Renal cortex interstitium (tissue), 11 donors: ENCODE results near the gene METTL25. TPM values are rescaled to one million over a fixed set of nuclear protein-coding genes. Genes with fewer than 3 reads are reported as not detected.

Source experiments
- DNase-seq, 11 donors: peaks; one replicate each; pipeline ENCODE4 v3.0.0-alpha.2; 2013; ENCODE audit warnings: low read depth in 9 of 11, low spot score in 4 of 11; ENCODE audit errors: extremely low read depth in 1 of 11
- polyA plus RNA-seq, 3 donors: library from polyadenylated mRNA; unstranded; fragments of 120-200 nt; gene quantifications; one replicate each; pipeline ENCODE4 v1.2.1, GENCODE V29; 2013; ENCODE audit not compliant: insufficient read length in 3 of 3

METTL25 gene
- polyA plus RNA-seq, 3 donors, result 14.3 to 18.7 (median 18.2) TPM

DNA sequence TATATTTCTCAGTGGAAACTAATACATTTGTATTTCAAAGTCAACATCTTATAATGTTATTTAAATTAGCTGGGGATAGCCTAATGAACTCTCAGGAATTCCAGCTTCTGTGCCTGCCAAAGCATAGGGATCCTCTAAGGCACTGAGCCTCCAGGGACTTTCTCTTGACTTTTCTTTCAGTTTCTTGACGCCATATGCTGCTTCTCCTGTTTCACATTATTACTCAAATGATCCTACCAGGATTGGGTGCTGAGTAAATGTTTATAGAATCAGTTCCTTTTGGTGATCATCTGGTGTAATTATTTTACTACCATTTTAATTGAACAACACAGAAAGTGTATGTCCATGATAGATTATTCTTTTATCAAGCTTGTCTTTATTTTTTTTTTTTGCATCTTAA lies 7.9 kb downstream of the METTL25 start:
- no peak for DNase-seq

DNA sequence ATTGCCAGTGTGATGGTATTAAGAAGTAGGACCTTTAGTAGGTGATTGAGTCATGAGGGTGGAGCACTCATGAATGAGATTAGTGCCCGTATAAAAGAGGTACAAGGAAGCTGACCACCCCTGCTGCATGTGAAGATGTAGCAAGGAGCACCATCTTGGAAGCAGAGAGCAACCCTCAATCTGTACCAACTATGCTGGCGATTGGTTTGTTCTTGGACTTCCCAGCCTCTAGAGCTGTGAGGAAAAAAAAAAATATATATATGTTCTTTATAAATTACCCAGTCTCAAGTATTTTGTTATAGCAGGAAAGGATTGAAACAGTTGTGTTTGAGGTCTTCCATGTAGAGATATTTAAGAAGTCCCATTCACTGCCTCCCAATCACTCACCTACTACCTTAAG lies 16.9 kb downstream of the METTL25 start:
- DNase-seq, result no peak

DNA sequence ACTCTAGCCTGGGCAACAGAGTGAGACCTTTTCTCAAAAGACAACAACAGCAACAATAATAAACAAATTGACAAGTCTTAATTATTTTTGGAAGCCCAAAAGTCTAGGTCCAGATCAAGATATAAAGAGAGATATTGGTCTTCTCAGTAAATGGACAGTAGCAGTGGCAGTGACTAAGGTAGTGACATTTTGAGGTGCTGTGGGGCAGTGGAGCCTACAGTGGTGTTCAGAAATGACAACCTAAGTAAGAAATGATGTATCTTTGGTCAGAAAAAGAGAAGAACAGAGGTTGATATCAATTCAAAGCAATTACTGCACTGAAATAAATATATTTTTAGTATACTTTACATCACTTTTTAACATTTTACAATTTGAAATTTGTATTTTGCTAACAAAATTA lies 20.7 kb downstream of the METTL25 start:
- no peak for DNase-seq

DNA sequence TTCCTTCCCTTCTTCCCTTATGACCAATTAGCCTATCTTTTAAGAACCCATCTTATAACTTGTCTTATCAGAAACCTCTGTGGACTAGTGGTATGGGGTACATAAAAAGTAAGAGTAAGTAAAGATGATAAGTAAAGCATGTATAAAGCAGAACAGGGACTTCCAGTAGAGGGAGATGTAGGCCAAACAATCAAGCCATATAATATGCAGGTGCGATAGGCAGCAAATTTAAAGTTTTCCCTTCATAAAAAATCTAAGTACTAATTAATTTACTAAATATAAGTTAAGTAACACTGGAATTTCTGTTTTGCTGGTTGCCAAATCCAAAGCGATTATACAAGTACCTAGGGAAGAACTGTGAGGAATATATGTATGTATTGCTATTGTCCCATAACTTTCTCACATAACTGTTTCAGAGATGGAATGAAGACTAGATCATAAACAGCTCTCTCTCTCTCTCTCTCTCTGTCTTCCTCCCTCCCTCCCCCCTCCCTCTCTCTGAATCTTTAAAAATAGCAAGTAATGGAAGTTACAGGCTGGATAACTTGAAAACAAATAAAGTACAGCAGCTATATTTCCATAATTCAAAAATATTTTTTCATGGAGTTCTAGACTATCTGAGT lies 25.7 kb downstream of the METTL25 start:
- peak in 7 of 11 donors; percentile 3 to 13 (median 8) for DNase-seq

DNA sequence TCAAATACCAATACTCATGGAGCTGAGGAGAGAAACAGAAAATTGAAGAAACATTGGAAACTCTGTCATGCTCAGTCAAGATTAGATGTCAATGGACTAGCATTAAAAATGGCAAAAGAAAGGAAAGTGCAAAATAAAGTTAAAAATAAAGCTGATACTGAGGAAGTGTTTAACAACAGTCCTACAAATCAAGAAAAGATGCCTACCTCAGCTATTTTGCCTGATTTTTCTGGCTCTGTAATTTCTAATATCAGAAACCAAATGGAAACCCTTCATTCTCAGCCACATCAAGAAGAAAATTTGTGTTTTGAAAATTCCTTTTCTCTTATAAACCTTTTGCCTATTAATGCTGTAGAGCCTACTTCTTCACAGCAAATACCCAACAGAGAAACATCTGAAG lies 40.5 kb downstream of the METTL25 start:
- no peak for DNase-seq

DNA sequence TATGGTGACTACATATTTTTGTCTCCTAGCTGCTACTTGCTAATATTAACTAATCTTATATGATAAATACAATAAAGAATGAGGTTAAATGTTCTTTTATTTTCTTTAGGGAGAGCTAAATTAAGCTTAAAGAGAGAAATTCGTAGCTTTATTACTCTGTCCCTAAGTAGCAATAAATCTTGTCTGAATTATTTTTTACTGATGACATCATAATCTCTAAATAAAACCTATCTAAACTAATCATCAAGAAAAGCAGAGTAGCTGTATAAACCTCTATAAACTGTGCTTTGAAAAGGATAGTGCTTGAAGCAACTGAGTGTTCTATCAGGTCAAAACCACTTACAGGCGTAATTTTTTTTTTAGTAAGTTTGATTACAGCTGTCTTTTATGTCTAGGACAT lies 42.5 kb downstream of the METTL25 start:
- no peak for DNase-seq

DNA sequence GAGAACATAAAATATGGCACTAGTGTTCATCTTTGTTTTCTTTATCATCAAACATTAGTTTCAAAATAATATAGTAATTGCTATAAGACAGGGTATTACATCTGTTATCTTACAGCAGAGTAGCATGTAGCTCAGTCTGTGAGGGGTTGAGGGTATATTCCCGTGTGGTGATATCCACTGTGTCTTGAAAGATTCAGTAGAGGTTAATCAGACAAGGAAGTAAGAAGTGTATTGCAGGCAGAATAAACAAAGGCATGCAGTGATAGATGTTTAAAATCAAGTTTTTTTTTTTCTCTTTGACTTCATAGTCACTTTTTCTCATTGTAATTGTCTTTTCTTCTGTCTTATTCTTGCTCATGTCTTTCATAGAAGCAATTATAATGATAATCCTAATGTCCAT lies 48.3 kb downstream of the METTL25 start:
- DNase-seq, result no peak

DNA sequence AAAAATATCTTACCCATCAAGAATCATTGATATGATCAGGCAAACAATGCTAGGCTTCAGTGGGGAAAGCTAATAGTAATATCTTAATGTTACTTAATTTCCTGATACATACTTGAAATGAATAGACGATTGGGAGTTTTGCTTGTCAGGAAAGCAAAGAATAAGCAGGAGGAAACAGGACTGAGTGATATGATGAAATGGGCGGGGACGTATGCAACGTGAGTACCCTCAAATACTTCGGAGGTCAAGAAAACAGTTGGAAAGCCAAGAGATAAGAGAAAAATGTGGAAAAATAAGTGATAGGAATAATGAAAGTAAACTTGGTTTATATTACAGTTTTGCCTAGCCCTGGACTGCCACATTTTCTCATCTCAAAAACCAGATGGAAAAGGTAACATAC lies 49.2 kb downstream of the METTL25 start:
- no peak for DNase-seq

DNA sequence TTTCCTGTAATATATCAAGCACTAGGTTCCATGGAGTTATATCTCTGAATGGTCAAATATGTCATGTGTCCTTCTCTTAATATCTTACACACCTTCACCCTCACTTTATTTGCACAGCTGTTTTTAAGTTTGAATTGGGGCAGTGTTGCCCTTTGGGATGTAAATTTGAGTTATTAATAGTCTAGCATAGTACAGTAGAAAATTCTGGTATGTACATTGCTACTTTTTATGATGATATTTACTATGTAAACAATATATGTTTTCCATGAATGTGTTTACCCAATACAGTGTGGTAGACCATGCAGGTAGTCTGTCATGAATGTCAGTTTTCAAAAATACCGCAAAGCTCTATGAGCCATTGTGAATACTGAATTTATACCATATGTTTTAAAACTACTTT lies 50.5 kb downstream of the METTL25 start:
- DNase-seq, result no peak

DNA sequence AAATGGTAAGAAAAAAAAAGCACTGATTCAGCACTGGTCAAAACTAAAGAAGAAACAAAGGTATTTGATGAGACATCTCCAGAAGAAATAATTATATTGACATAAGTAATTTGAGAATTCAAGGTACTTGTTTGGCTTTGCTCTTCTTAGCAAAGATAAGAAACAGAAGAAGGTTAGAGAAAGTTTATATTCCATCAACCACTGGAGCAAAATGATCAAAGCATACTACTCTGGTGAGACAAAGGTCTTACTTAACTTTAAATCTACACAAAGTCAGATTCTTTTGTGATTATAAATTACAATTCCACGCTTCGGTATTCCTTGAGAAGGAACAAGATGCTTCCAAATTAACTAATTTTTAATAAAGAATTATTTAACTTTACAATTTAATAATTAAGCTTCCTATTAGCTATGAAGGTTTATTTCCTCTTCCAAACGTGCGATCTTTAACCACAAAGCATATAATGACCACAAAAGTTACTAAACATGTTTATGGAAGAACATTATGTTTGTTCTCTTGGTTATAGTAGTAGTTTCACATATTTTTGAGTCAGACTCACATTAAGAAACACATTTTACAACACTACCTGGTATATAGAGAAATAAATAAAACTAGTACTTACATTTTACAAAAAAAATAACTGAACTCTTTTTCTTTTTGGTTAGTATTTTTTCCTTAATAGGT lies 53.4 kb downstream of the METTL25 start:
- DNase-seq, result no peak

DNA sequence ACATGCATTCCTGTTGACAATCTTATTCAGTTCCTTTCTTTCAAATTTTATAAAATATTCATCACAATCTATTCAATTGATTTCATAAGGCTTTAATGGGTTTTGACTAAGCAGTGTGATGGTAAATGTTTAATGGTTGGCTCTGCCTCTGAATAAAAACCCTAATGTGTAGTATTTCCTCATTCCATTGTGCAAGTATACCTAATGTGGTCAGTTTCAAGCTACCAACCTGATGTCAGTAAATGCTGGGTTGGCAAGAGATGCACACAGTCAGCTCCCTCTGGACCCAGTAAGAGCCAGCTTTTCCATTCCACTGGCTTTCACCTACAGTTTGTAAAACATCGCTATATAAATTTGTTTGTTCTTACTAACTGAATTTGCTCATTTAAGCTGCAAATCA lies 53.9 kb downstream of the METTL25 start:
- no peak for DNase-seq

DNA sequence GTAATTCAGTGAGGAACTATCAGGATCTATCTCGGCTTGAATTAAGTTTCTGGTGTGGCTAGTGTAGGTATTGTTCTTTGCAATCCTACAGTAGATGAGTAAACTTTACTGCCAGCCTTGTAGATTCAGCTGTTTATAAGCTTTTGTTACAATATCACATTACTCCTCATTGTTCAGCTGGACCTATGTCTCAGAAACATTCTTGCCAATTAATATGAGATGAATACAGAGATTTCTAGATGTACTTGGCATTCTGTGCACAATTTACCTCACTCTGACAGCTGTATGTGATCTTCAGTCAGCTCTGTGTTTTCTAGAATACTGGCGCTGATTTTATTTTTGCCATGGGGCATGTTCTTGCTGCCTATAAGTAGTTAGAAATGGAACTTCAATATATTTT lies 55.7 kb downstream of the METTL25 start:
- no peak for DNase-seq

DNA sequence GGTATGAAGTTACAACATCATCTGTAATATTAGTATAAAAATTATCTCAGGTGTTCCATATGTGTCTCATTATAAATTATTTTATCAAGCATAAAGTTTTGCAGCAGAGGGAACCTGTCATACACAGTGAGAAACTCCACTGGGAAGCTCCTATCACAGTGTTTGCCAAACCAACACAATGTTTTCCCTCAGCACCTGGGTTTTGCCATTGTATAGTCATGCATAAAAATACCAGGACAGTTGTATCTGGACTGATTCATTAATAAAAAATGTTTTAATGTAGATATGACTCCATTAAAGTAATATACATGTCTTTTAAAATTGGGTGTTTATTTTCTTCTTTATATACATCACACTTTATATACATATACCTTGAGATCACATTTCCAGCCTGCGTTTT lies 56.6 kb downstream of the METTL25 start:
- DNase-seq, result no peak

DNA sequence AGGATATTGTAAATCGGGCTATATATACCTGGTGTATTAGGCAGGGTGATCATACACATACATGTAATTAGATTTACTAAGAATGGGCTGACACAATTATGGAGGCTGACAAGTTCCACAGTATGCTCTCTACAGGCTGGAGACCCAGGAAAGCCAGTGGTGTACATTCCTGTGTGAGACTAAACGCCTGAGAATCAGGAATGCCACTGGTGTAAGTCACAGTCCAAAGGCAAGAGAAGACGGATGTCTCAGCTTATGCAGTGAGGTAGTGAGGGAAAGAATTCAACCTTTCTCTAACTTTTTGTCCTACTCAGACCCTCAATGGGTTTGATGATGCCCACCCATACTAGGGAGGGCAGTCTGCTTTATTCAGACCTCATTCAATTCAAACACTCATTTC lies 57.1 kb downstream of the METTL25 start:
- DNase-seq, result no peak

DNA sequence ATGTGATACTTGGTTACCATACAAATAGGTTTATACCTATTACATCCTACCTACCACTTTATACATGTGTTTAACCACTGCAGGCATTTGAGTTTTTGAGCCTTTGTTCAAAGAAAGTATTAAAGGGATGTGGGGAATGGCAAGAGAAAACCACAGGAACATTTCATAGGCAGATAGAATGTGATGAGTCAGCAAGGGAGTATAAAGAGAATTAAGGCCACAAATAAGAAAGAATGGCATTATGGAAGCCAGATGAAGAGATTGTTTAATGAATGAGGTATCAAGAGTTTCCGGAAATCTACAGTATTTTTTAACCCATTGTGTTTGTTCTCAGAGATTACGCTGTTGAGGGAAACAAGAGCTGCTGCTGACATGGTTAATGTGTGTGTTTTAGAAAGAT lies 66.9 kb downstream of the METTL25 start:
- no peak for DNase-seq

DNA sequence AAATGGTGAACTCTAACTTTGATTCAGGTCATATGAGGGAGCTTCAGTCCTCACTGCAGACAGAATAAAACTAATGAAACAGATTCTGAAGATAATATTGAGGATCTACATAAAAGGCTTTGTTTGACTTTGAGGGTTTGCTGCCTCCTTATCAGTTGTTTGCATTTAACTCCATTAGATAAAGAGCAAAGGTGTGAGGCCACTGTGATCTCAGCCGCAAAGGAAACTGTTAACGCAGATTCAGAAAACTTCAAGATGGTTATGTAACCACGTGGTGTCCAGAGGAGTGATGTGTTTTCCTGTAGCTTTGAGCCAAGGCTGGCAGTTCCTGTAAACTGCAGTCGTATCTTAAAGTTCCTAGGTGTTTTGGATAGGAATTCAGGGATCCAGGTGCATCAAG lies 67.8 kb downstream of the METTL25 start:
- no peak for DNase-seq

DNA sequence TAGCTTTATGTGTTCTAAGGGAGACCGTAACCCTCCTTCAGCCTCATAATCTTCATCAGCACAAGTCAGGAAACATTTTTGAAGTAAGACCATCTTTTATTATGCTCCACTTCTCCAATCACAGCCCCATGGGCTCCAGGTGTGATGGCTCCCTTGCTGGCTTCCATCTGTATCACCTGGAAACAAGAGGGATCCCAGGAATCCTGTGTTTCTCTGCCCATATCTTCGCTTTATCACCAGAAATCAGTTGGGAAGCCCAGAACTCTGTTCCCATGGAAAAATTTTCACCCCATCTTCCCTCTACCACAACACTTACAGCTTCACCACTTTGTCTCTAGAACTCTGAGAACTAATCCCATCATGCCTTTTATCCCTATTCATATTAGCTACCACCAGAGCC lies 68.3 kb downstream of the METTL25 start:
- DNase-seq, result no peak

DNA sequence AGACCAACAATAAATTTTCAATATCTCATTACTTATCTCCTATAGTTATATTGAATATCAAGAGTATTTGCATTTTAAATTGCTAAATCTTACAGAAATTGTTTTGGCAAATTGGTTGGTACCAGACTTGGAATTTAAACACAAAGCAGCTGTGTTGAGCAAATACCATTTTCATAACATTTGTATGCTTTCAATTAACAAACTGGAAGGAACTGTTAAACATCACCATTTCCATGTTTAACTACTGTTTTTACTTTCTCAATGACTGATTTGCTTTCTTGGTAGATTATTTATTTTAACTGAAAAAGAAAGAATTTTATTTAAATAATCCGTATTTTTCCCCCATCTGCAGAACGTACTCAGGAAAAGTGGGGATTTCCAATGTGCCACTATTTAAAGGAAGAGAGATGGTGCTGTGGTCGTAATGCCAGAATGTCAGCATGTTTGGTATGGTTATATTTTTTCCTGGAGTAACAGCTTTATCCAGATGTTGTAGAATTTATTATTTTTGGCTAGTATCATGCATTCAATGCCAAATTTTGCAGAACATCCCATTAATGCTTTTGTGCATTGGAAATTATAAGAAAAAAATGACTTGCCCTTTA lies 72.3 kb downstream of the METTL25 start:
- no peak for DNase-seq

DNA sequence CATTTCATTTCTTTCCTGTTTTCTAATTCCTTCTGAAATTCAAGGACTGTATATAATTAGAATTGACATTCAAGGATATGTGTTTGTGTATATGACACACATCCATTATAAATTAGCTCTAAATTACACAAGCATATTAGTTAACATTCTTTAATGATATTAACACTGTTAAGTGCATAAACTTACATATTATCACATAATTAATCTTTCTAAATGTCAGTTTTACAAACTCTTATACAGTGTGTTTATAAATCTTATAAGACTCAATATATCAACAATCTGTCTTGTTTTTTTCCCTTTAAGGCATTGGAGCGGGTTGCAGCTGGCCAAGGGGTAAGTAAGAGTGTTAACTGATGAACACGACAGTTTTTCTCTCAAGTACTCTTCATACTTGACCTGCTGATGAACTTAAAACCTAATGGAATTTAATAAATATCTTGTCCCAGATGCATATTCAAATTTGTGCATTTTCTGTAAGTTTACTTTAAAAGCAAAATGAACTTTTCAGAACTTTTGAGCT lies 76.1 kb downstream of the METTL25 start:
- no peak for DNase-seq

DNA sequence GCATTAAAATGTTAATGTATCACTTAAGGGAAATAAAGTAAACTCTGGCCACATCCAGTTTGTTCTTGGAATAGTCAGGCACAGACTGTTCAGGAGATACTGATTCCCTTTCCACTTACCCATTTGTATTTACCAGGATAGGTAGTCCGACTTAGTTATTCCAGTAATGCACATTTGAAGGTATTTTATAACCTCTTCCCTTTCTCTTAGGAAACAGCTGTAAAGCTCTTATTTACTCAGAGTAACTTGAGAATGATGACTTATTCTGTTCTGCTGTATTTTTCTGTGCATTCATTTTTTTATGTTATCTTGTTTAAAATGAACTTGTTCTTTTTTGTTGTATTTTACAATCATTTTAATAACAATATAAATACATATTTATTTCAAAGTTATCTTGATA lies 78.0 kb downstream of the METTL25 start:
- no peak for DNase-seq

DNA sequence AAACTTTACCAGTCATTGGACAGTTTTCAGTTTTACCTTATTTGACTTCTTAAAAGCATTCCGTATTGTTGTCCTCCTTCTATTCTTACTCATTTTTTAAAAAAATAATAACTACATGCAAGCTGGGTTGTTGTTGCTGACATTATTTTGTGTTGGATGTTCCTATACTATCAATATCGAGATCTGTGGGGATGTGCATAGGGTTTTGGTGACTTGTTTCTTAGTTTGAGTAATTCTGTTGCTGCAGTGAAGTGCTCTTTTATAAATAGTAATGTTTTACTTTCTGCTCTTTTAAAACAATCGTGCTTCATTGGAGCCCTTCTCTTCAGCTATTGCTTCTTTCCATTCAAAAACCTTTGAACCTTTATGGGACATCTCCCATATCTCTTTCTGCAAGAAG lies 79.4 kb downstream of the METTL25 start:
- DNase-seq, result no peak
